Tibial artery (tissue), 4 donors: ENCODE data around the gene HECTD4.

Source experiments
- DNase-seq, 2 donors: peaks; one replicate each; pipeline ENCODE4 v3.0.0-alpha.2; 2019
- H3K27ac ChIP-seq, 2 donors: fragments of 200-600 bp; sonication (generic) in 1 of 2; 1 replicate in 1 of 2; 2 replicates in 1 of 2; pipeline ENCODE4 v1.5.1; 2018 to 2019; ENCODE audit warnings: mild to moderate bottlenecking in 1 of 2
- H3K27me3 ChIP-seq, 2 donors: fragments of 200-600 bp; sonication (generic) in 1 of 2; one replicate each; pipeline versions ENCODE4 v1.5.1 to v1.6.0; 2016 to 2019
- H3K36me3 ChIP-seq, 3 donors: fragments of 200-600 bp; sonication (generic) in 2 of 3; one replicate each; pipeline ENCODE4 v1.5.1; 2016 to 2019; ENCODE audit warnings: mild to moderate bottlenecking in 2 of 3
- H3K4me1 ChIP-seq, 4 donors: fragments of 200-600 bp; sonication (generic) in 2 of 4; 1 replicate in 3 of 4; 2 replicates in 1 of 4; pipeline ENCODE4 v1.5.1; 2016 to 2019
- H3K4me3 ChIP-seq, 2 donors: fragments of 200-600 bp; sonication (generic) in 1 of 2; 1 replicate in 1 of 2; 2 replicates in 1 of 2; pipeline ENCODE4 v1.5.1; 2018 to 2019; ENCODE audit warnings: mild to moderate bottlenecking in 2 of 2
- H3K9me3 ChIP-seq, 3 donors: fragments of 200-600 bp; sonication (generic) in 1 of 3; one replicate each; pipeline ENCODE4 v1.5.1; 2016 to 2019
- intact Hi-C: fragments of 100-400 bp; cut with DNase I; formaldehyde crosslinking; loops from one replicate; pipeline ENCODE4 v1.15.0; 2023; ENCODE audit warnings: low total_unique reads
- TF ChIP-seq, protein P1 (sequence below), 2 experiments: fragments of 200-600 bp in 1 of 2; fragments of 450-650 bp in 1 of 2; IDR thresholded peaks; one replicate each; pipeline ENCODE4 v1.5.1; 2017 to 2019; ENCODE audit warnings: antibody characterized with exemption in 2 of 2, mild to moderate bottlenecking in 1 of 2, moderate library complexity in 1 of 2

The HECTD4 gene

DNA sequence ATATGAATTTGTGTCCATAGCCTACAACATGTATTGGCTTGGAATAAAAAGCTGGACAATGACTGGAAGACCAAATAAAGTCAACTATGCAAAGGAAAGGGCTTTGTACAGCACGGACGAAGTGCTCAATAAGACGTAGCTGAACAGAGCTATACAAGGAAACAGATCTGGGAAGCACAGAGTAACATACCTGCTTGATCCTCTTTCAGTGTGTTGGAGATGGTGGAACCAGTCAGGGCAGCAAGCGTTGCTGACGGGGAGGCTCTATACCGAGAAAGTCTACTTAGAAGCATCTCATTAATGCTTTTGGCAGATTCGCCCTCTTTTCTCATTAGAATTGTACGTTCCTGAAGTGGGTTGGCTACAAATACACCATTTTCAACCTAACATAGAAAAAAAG, 99.3 kb downstream of the HECTD4 start:
- intact Hi-C loops: no loop called here
- Histone ChIP-seq H3K27ac (no peak overlapping the region), H3K9me3 (no peaks in the 10 kb centered on the region), H3K4me1 (no peaks in the 10 kb centered on the region), H3K36me3 (peaks cover 0 to 14% (median 6%) of the 10 kb centered on the region in 3 donors), H3K4me3 (no peak overlapping the region), H3K27me3 (no peaks in the 10 kb centered on the region)
- DNase-seq: no peak
- TF ChIP-seq, protein P1, sequence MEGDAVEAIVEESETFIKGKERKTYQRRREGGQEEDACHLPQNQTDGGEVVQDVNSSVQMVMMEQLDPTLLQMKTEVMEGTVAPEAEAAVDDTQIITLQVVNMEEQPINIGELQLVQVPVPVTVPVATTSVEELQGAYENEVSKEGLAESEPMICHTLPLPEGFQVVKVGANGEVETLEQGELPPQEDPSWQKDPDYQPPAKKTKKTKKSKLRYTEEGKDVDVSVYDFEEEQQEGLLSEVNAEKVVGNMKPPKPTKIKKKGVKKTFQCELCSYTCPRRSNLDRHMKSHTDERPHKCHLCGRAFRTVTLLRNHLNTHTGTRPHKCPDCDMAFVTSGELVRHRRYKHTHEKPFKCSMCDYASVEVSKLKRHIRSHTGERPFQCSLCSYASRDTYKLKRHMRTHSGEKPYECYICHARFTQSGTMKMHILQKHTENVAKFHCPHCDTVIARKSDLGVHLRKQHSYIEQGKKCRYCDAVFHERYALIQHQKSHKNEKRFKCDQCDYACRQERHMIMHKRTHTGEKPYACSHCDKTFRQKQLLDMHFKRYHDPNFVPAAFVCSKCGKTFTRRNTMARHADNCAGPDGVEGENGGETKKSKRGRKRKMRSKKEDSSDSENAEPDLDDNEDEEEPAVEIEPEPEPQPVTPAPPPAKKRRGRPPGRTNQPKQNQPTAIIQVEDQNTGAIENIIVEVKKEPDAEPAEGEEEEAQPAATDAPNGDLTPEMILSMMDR (IDR thresholded peaks at IDR 0.05): no peak

DNA sequence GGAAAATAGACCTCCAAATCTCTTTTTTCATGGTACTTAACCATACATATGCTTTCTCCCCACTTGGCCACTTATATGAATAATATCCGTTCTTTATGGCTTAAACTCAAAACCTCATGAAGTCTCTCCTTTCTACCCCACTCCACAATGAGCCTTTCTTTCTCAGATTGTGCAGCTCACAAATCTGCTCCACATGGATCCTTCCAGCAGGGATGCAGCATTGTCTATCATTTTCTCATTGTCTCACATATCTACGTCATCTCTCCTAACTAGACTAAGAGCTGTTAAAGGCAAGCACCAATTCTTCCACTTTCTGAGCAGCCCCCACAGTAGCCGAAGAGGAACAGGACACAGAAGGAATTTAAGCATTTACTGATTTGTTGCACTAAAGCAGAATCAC, 106.4 kb downstream of the HECTD4 start:
- no peak overlapping the region for H3K27ac ChIP-seq
- intact Hi-C loops: no loop called here
- DNase-seq: no peak
- no peaks in the 10 kb centered on the region for H3K4me1 ChIP-seq
- no peaks in the 10 kb centered on the region for H3K27me3 ChIP-seq
- H3K9me3 ChIP-seq: no peaks in the 10 kb centered on the region
- H3K36me3 ChIP-seq: peaks cover 6 to 55% (median 25%) of the 10 kb centered on the region in 3 donors
- H3K4me3 ChIP-seq: no peak overlapping the region
- TF ChIP-seq, protein P1 (IDR thresholded peaks at IDR 0.05): no peak

DNA sequence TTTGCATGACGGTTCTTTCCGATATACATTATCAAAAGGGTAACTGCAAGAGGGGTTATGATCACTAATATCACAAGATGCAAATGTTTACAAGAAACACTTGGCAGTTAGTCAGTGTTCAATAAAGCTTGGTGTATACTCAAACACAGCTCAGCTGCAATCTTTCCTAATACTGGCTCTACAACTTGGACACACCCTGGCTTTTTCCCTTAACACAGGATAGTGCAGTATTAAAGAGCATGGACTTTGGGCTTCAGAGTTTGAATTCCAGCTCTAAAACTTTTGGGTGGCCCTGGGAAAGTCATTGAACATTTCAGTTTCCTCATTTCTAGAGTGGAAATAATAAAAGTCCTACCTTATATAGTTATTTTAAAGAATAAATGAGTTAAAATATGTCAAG, 107.0 kb downstream of the HECTD4 start:
- DNase-seq: no peak
- no peak overlapping the region for H3K4me3 ChIP-seq
- no peaks in the 10 kb centered on the region for H3K4me1 ChIP-seq
- H3K27ac ChIP-seq: no peak overlapping the region
- intact Hi-C loops: no loop called here
- H3K9me3 ChIP-seq: no peaks in the 10 kb centered on the region
- no peaks in the 10 kb centered on the region for H3K27me3 ChIP-seq
- TF ChIP-seq, protein P1 (IDR thresholded peaks at IDR 0.05): no peak
- peaks cover 13 to 62% (median 29%) of the 10 kb centered on the region in 3 donors for H3K36me3 ChIP-seq

DNA sequence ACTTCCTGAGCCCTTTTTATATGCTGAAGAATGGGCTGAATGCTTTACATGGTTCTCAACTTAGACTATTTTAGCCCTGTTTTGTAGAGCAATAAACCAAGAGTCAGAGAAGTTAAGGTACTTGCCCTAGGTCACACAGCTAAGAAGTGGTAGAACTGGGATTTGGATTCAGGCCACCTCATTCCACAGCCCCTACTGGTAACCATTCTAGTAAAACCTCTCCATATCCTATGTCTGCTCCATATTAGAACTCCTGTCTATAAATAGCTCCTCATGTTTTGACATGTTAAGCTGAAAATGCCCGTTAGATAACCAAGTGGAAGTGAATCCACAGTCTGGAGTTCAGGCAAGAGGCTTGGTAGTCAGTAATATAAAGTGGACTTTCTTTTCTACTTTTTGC, 111.6 kb downstream of the HECTD4 start:
- intact Hi-C loops: no loop called here
- H3K4me3 ChIP-seq: no peak overlapping the region
- no peaks in the 10 kb centered on the region for H3K9me3 ChIP-seq
- no peak for DNase-seq
- no peaks in the 10 kb centered on the region for H3K27me3 ChIP-seq
- TF ChIP-seq, protein P1 (IDR thresholded peaks at IDR 0.05): no peak
- H3K27ac ChIP-seq: no peak overlapping the region
- peaks cover 36 to 85% (median 61%) of the 10 kb centered on the region in 3 donors for H3K36me3 ChIP-seq
- H3K4me1 ChIP-seq: no peaks in the 10 kb centered on the region

DNA sequence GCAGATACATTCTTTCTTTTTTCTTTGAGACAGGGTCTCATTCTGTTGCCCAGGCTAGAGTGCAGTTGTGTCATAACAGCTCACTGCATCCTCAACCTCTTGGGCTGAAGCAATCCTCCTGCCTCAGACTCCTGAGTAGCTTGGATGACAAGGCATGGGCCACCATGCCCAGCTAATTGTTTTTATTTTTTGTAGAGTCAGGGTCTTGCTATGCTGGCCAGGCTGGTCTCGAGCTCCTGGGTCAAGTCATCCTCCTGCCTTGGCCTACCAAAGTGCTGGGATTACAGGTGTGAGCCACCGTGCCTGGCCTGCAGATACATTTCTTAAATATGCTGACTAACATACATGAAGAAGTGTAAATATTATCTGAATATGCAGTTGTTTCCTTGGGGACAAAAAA, 115.8 kb downstream of the HECTD4 start:
- TF ChIP-seq, protein P1 (IDR thresholded peaks at IDR 0.05): no peak
- Histone ChIP-seq H3K9me3 (no peaks in the 10 kb centered on the region), H3K27ac (no peak overlapping the region), H3K4me1 (no peaks in the 10 kb centered on the region), H3K36me3 (peaks cover 58 to 72% (median 61%) of the 10 kb centered on the region in 3 donors), H3K4me3 (no peak overlapping the region), H3K27me3 (no peaks in the 10 kb centered on the region)
- DNase-seq: no peak
- intact Hi-C loops: no loop called here

DNA sequence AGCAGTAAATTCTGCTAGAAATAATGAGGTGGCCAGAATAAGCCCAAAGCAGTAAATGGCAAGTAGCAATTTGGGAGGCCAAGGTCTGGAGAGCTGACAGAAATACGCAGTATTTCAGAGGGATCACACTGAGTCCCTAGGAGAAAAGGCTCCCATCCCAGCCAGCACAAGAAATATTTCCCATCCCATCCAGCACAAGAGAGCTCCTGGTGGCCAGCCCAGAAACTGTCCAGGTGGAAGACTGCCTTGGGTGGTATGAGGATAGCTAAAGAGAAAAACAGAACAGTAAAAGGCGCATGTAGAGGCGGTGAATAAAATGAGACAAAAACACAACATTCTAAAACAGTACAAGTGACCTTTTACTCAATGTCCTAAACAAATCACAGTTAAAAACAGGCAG, 120.7 kb downstream of the HECTD4 start:
- Histone ChIP-seq H3K27me3 (no peaks in the 10 kb centered on the region), H3K4me1 (no peaks in the 10 kb centered on the region), H3K9me3 (no peaks in the 10 kb centered on the region), H3K27ac (no peak overlapping the region), H3K4me3 (no peak overlapping the region), H3K36me3 (peaks cover 54 to 74% (median 61%) of the 10 kb centered on the region in 3 donors)
- no peak for DNase-seq
- intact Hi-C loops: no loop called here
- TF ChIP-seq, protein P1 (IDR thresholded peaks at IDR 0.05): no peak
